ENCODE data around the gene SECISBP2.

SECISBP2 gene

GRCh38 chr9:89377411-89377810, 59.1 kb downstream of the SECISBP2 start:
- DNase-seq (ENCODE audit: low read depth) = peak; percentile 56
- TF ChIP-seq, protein P1, sequence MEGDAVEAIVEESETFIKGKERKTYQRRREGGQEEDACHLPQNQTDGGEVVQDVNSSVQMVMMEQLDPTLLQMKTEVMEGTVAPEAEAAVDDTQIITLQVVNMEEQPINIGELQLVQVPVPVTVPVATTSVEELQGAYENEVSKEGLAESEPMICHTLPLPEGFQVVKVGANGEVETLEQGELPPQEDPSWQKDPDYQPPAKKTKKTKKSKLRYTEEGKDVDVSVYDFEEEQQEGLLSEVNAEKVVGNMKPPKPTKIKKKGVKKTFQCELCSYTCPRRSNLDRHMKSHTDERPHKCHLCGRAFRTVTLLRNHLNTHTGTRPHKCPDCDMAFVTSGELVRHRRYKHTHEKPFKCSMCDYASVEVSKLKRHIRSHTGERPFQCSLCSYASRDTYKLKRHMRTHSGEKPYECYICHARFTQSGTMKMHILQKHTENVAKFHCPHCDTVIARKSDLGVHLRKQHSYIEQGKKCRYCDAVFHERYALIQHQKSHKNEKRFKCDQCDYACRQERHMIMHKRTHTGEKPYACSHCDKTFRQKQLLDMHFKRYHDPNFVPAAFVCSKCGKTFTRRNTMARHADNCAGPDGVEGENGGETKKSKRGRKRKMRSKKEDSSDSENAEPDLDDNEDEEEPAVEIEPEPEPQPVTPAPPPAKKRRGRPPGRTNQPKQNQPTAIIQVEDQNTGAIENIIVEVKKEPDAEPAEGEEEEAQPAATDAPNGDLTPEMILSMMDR (IDR thresholded peaks at IDR 0.05; ENCODE audit: low read depth, low read length) = no peak
- TF ChIP-seq MAX (IDR thresholded peaks at IDR 0.05; ENCODE audit: low read depth, low read length) (no peak), POLR2A (IDR thresholded peaks at IDR 0.05; ENCODE audit: extremely low read depth, insufficient read length) (no peak), MYC (IDR thresholded peaks at IDR 0.05; ENCODE audit: low read depth, low read length) (no peak)
- no peak overlapping the region for H3K4me3 ChIP-seq (ENCODE audit: low read depth, low read length)

- no peak for DNase-seq (ENCODE audit: low read depth)
- no peak overlapping the region for H3K4me3 ChIP-seq (ENCODE audit: low read depth, low read length)
- no peak for TF ChIP-seq POLR2A (IDR thresholded peaks at IDR 0.05; ENCODE audit: extremely low read depth, insufficient read length)
- TF ChIP-seq MYC (IDR thresholded peaks at IDR 0.05; ENCODE audit: low read depth, low read length) = no peak
- TF ChIP-seq MAX (IDR thresholded peaks at IDR 0.05; ENCODE audit: low read depth, low read length) = no peak
- TF ChIP-seq, protein P1 (IDR thresholded peaks at IDR 0.05; ENCODE audit: low read depth, low read length) = no peak
Observed at GRCh38 chr9:89378541-89378940, 60.2 kb downstream of the SECISBP2 start.

DNA sequence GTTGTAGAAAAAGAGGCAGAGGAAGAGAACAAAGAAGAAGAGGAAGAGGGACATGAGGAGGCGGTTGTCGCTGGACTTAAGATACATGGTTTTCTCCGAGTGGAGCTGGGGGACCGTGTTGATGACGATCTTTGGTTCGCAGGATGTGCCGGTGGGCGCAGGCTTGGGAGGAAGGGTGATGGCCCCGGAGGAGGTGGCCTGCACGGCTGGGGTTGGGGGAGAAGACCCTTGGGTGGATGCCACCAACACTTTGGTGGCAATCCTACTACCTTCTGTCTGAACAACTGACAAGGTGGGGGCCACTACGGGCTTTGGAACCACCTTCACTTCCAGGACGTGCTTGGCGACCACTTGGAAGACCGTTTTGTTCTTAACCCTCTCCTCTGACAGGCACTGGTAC, 60.7 kb downstream of the SECISBP2 start:
- H3K4me3 ChIP-seq (ENCODE audit: low read depth, low read length) = no peak overlapping the region
- DNase-seq (ENCODE audit: low read depth) = no peak
- TF ChIP-seq POLR2A (IDR thresholded peaks at IDR 0.05; ENCODE audit: extremely low read depth, insufficient read length) (no peak), MAX (IDR thresholded peaks at IDR 0.05; ENCODE audit: low read depth, low read length) (no peak), MYC (IDR thresholded peaks at IDR 0.05; ENCODE audit: low read depth, low read length) (no peak)
- TF ChIP-seq, protein P1 (IDR thresholded peaks at IDR 0.05; ENCODE audit: low read depth, low read length) = no peak

DNA sequence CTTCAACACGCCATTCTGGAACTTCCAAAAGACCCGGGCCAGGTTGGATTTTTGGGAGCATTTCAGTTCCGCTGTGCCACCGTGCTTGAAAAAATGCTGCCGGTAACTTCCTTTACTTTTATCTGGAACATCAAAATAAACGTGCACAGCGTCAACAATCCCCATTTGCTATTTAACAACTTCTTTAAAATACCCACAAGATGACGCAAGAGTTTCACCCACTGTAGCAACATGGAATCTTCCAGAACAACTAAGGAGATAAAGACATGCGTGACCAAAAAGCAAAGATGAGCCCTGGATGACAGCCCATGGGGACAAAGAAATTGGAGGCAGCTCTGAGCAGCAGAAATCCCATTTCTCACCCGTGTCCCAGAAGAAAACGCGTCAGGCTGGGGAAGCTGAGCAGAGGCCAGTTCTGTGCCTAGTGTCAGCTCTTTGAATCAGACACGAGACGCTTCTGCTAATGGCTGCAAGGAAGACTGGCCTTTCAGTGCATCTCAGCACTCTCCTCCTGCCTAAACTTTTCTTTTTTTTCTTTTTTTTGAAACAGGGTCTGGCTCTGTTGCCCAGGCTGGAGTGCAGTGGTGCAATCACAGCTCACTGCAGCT, 61.3 kb downstream of the SECISBP2 start:
- peak; percentile 67 for DNase-seq (ENCODE audit: low read depth)
- no peak overlapping the region for H3K4me3 ChIP-seq (ENCODE audit: low read depth, low read length)
- TF ChIP-seq, protein P1 (IDR thresholded peaks at IDR 0.05; ENCODE audit: low read depth, low read length) = no peak
- TF ChIP-seq MAX (IDR thresholded peaks at IDR 0.05; ENCODE audit: low read depth, low read length) (peak; percentile 57), MYC (IDR thresholded peaks at IDR 0.05; ENCODE audit: low read depth, low read length) (0 out of 2 replicates have a peak, but pooled peaks have one; percentile 55), POLR2A (IDR thresholded peaks at IDR 0.05; ENCODE audit: extremely low read depth, insufficient read length) (no peak)

DNA sequence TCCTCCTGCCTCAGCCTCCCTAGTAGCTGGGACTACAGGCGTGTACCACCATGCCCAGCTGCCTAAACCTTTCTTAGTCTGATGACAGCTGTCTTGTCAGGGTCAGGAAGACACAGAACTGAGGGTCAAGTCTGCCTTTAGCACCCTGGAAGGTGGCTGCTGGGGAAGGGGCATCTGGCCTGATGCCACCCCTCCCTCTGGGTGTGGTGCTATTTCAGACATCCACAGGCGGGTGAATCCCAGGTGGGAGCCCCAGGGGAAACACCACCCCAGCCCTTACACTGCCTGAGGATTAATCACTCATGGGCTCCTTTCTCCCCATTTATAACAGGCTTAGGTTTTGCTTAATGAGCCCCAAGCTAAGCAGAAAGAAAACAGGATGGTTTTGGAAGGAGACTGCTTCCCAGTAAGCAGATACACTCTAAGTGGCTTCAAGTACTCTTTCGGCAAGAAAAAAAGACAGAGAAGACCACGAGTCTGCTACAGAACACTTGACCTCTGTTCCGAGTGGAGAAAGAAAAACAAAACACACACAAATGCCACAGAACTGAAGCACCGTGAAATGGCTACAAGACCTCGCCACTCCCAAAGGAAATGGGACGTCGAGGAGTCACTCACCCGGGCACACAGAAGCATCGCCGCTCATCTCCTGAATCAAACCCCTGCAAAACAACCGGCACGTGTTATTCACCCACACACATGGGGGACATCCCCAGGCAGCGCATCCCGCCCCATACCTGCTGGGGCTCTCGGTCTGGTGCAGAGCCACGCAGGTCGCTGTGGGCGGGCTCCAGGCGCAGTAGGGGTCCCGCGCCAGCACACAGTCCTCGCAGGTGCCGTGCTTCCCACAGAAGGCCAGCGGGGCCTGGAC, 62.4 kb downstream of the SECISBP2 start:
- H3K4me3 ChIP-seq (ENCODE audit: low read depth, low read length) = no peak overlapping the region
- TF ChIP-seq POLR2A (IDR thresholded peaks at IDR 0.05; ENCODE audit: extremely low read depth, insufficient read length) = no peak
- TF ChIP-seq MYC (IDR thresholded peaks at IDR 0.05; ENCODE audit: low read depth, low read length) = no peak
- TF ChIP-seq, protein P1 (IDR thresholded peaks at IDR 0.05; ENCODE audit: low read depth, low read length) = no peak
- TF ChIP-seq MAX (IDR thresholded peaks at IDR 0.05; ENCODE audit: low read depth, low read length) = no peak
- no peak for DNase-seq (ENCODE audit: low read depth)

All from NB4 (cell line).